Endodermal cell (in vitro differentiated cells): Measurements from ENCODE around the gene KDF1. TPM values are rescaled to one million over a fixed set of nuclear protein-coding genes. Genes with fewer than 3 reads are reported as not detected.
A peak's percentile ranks its signal among the peaks of the same experiment; 100 is the strongest.
"Not testable (repeated sequence)": the region's sequence is repeated elsewhere in the genome, so short reads cannot be mapped to it uniquely, and the experiment has no call there.

Source experiments
- DNase-seq: peaks from one replicate; pipeline ENCODE4 v3.0.0-alpha.2; 2017
- H3K27ac ChIP-seq: 2 replicates; pipeline ENCODE4 v1.5.1; 2013; ENCODE audit warnings: mild to moderate bottlenecking, low read depth, low read length, moderate library complexity
- H3K27me3 ChIP-seq: 2 replicates; pipeline ENCODE4 v1.6.1; 2013; ENCODE audit warnings: mild to moderate bottlenecking, low read length, moderate library complexity; ENCODE audit not compliant: insufficient read depth, control insufficient read depth, poor library complexity, severe bottlenecking
- H3K36me3 ChIP-seq: 2 replicates; pipeline ENCODE4 v1.7.0; 2013; ENCODE audit warnings: mild to moderate bottlenecking, low read length, moderate library complexity; ENCODE audit not compliant: control insufficient read depth, insufficient read depth
- H3K4me1 ChIP-seq: one replicate; pipeline ENCODE4 v1.7.0; 2013; ENCODE audit warnings: low read length; ENCODE audit not compliant: control insufficient read depth, insufficient read depth
- H3K4me3 ChIP-seq: 2 replicates; pipeline ENCODE4 v1.5.1; 2013; ENCODE audit warnings: mild to moderate bottlenecking, low read length, moderate library complexity
- H3K9ac ChIP-seq: 2 replicates; pipeline ENCODE4 v1.6.1; 2013; ENCODE audit warnings: mild to moderate bottlenecking, low read length, moderate library complexity; ENCODE audit not compliant: poor library complexity, severe bottlenecking; ENCODE audit errors: extremely low read depth
- H3K9me3 ChIP-seq: 2 replicates; pipeline ENCODE4 v1.6.1; 2013; ENCODE audit warnings: mild to moderate bottlenecking, low read length, moderate library complexity; ENCODE audit not compliant: control insufficient read depth
- H3K27ac Mint-ChIP-seq: 2 replicates; pipeline ENCODE4 v1.8.0; 2020; ENCODE audit warnings: mixed read lengths
- H3K27me3 Mint-ChIP-seq: 2 replicates; pipeline ENCODE4 v1.8.0; 2021; ENCODE audit warnings: mild to moderate bottlenecking, mixed read lengths; ENCODE audit not compliant: insufficient read depth
- H3K36me3 Mint-ChIP-seq: 2 replicates; pipeline ENCODE4 v1.8.0; 2020; ENCODE audit warnings: low read depth, mixed read lengths
- H3K4me1 Mint-ChIP-seq: 2 replicates; pipeline ENCODE4 v1.8.0; 2020; ENCODE audit warnings: mixed read lengths
- H3K4me3 Mint-ChIP-seq: 2 replicates; pipeline ENCODE4 v1.8.0; 2020; ENCODE audit warnings: mild to moderate bottlenecking, moderate library complexity, mixed read lengths
- H3K9me3 Mint-ChIP-seq: 2 replicates; pipeline ENCODE4 v1.8.0; 2020; ENCODE audit warnings: mild to moderate bottlenecking, mixed read lengths
- CTCF ChIP-seq: fragments of 200-600 bp; sonication (generic); conservative IDR thresholded peaks from 2 replicates; pipeline ENCODE4 v1.5.0; 2021; ENCODE audit warnings: antibody characterized with exemption, mild to moderate bottlenecking
- WGBS, 2 experiments: methylation state at CpG; one replicate each; pipeline versions ENCODE4 v1.1.5 to v1.1.7; 2013; ENCODE audit warnings: missing lambda C conversion rate in 2 of 2, mixed read lengths in 1 of 2; ENCODE audit not compliant: insufficient coverage in 1 of 2, insufficient read length in 1 of 2; 5-methylcytosine and 5-hydroxymethylcytosine counted together
- total RNA-seq, 2 donors: library from RNA; stranded (reverse); fragmentation: NEBNext Ultra II Directional in 1 of 2; extraction: Animal tissue kit (Norgen Biotek cat#: 25700) in 1 of 2; gene quantifications; 2 replicates in 1 of 2; 3 replicates in 1 of 2; pipeline ENCODE4 v1.2.1, GENCODE V29; 2021

KDF1 gene
- total RNA-seq, 2 donors from 2014 or later = 17.2 to 22.7 TPM

- Mint-ChIP-seq H3K4me3 (no peak overlapping the region), H3K27ac (peak overlapping the region; percentile 61), H3K9me3 (no peaks in the 10 kb centered on the region), H3K4me1 (peaks cover 5% of the 10 kb centered on the region), H3K27me3 (no peaks in the 10 kb centered on the region), H3K36me3 (peaks cover 52% of the 10 kb centered on the region)
- no peak for TF ChIP-seq CTCF
- 94 to 100% methylated on average over 2 to 3 of the region's 3 CpGs for WGBS, 2 experiments
- Histone ChIP-seq H3K9ac (no peak overlapping the region), H3K27ac (no peak overlapping the region), H3K4me1 (no peaks in the 10 kb centered on the region), H3K4me3 (no peak overlapping the region), H3K9me3 (no peaks in the 10 kb centered on the region), H3K36me3 (peaks cover 34% of the 10 kb centered on the region), H3K27me3 (no peaks in the 10 kb centered on the region)
- no peak for DNase-seq
Observed at GRCh38 chr1:26949926-26950319, 10.3 kb downstream of the KDF1 start.

GRCh38 chr1:26949266-26949925, 10.9 kb downstream of the KDF1 start:
- H3K36me3 Mint-ChIP-seq = peaks cover 56% of the 10 kb centered on the region
- no peaks in the 10 kb centered on the region for H3K27me3 ChIP-seq
- no peak for TF ChIP-seq CTCF
- 87% methylated on average over 1 of the region's 1 CpG; no CpG with 5 or more reads in 1 of the 2 experiments for WGBS, 2 experiments
- H3K4me1 Mint-ChIP-seq = peaks cover 5% of the 10 kb centered on the region
- no peaks in the 10 kb centered on the region for H3K4me1 ChIP-seq
- peak overlapping the region; percentile 61 for H3K27ac Mint-ChIP-seq
- no peak overlapping the region for H3K9ac ChIP-seq
- no peak overlapping the region for H3K27ac ChIP-seq
- no peak overlapping the region for H3K4me3 ChIP-seq
- no peaks in the 10 kb centered on the region for H3K27me3 Mint-ChIP-seq
- H3K4me3 Mint-ChIP-seq = no peak overlapping the region
- DNase-seq = no peak
- H3K9me3 Mint-ChIP-seq = no peaks in the 10 kb centered on the region
- no peaks in the 10 kb centered on the region for H3K9me3 ChIP-seq
- peaks cover 35% of the 10 kb centered on the region for H3K36me3 ChIP-seq

GRCh38 chr1:26948725-26949057, 11.6 kb downstream of the KDF1 start:
- not testable (repeated sequence) for H3K4me3 ChIP-seq, H3K4me3 Mint-ChIP-seq, H3K9ac ChIP-seq, H3K4me1 Mint-ChIP-seq, H3K27ac ChIP-seq, H3K27me3 Mint-ChIP-seq, H3K27ac Mint-ChIP-seq, DNase-seq, H3K27me3 ChIP-seq, H3K4me1 ChIP-seq, H3K9me3 ChIP-seq, H3K9me3 Mint-ChIP-seq
- peaks cover 57% of the 10 kb centered on the region for H3K36me3 Mint-ChIP-seq
- 96 to 97% methylated on average over 15 to 16 of the region's 16 CpGs for WGBS, 2 experiments
- peaks cover 41% of the 10 kb centered on the region for H3K36me3 ChIP-seq

- TF ChIP-seq CTCF = no peak
- no peak overlapping the region for H3K27ac Mint-ChIP-seq
- no peaks in the 10 kb centered on the region for H3K27me3 Mint-ChIP-seq
- H3K4me3 Mint-ChIP-seq = no peak overlapping the region
- Histone ChIP-seq H3K9me3 (no peaks in the 10 kb centered on the region), H3K36me3 (peaks cover 62% of the 10 kb centered on the region), H3K27me3 (no peaks in the 10 kb centered on the region), H3K4me1 (peaks cover 9% of the 10 kb centered on the region), H3K4me3 (no peak overlapping the region), H3K9ac (no peak overlapping the region), H3K27ac (no peak overlapping the region)
- H3K36me3 Mint-ChIP-seq = peaks cover 68% of the 10 kb centered on the region
- peaks cover 3% of the 10 kb centered on the region for H3K9me3 Mint-ChIP-seq
- 91 to 96% methylated on average over 4 of the region's 4 CpGs for WGBS, 2 experiments
- DNase-seq = no peak
- H3K4me1 Mint-ChIP-seq = peaks cover 17% of the 10 kb centered on the region
Observed at GRCh38 chr1:26946270-26946669, 14.0 kb downstream of the KDF1 start.
